ENCODE data around the gene TEX264. TPM values are rescaled to one million over a fixed set of nuclear protein-coding genes. Genes with fewer than 3 reads are reported as not detected.
A peak's percentile ranks its signal among the peaks of the same experiment; 100 is the strongest.

The TEX264 gene
- total RNA-seq, 2 experiments from 2014 or later: 24.9 to 25.9 TPM

GRCh38 chr3:51668756-51669155 lies 2.3 kb upstream of the TEX264 start:
- CTCF ChIA-PET: interaction anchor here (1.0 to 7.5 kb wide), 3 partner anchors 13 to 1052 kb away, joined by 3 to 113 read pairs (median 19); no protein-coding TSS in a partner anchor
- Histone ChIP-seq H3K4me3 (ENCODE audit: low read length) (no peak overlapping the region), H3K27me3 (ENCODE audit: control insufficient read depth in 1 of 2, insufficient read depth in 2 of 2, low read length in 2 of 2) (no peaks in the 10 kb centered on the region), H3K4me1 (ENCODE audit: insufficient read depth, low read length) (peaks cover 44% of the 10 kb centered on the region), H3K27ac (ENCODE audit: low read depth in 1 of 2, low read length in 2 of 2) (no peak overlapping the region), H3K9me3 (ENCODE audit: control insufficient read depth in 1 of 2, insufficient read depth in 1 of 2, low read length in 2 of 2) (no peaks in the 10 kb centered on the region), H3K36me3 (ENCODE audit: insufficient read depth, low read length) (no peaks in the 10 kb centered on the region)
- TF ChIP-seq CTCF (IDR thresholded peaks at IDR 0.05): no peak
- intact Hi-C loops (cut with DNase I, micrococcal nuclease): loop anchor here (1.0 to 5.0 kb wide), 3 partner anchors 14 to 1051 kb away; partner anchors contain the start of gene MAPKAPK3 (in 1 of the 2)
- ATAC-seq (ENCODE audit: poor library complexity) (no peak), DNase-seq (no peak)
- POLR2A ChIA-PET: interaction anchor here (3.4 to 8.2 kb wide), 3 partner anchors 13 to 284 kb away, joined by 16 to 121 read pairs (median 65); partner anchors contain the start of genes DCAF1 and MANF
- Mint-ChIP-seq H3K4me3 (peak overlapping the region; percentile 87), H3K27ac (peak overlapping the region; percentile 97), H3K9me3 (no peaks in the 10 kb centered on the region), H3K4me1 (ENCODE audit: low read depth) (peaks cover 64% of the 10 kb centered on the region), H3K36me3 (ENCODE audit: low read depth) (peaks cover 25% of the 10 kb centered on the region), H3K27me3 (no peaks in the 10 kb centered on the region)

- peak; percentile 18 for ATAC-seq (ENCODE audit: poor library complexity)
- no peaks in the 10 kb centered on the region for H3K9me3 ChIP-seq (ENCODE audit: control insufficient read depth in 1 of 2, insufficient read depth in 1 of 2, low read length in 2 of 2)
- POLR2A ChIA-PET: interaction anchor here (1.5 to 8.2 kb wide), 5 partner anchors 10 to 284 kb away, joined by 5 to 121 read pairs (median 16); partner anchors contain the start of genes DCAF1 and MANF
- H3K4me3 Mint-ChIP-seq: peak overlapping the region; percentile 94
- H3K36me3 ChIP-seq (ENCODE audit: insufficient read depth, low read length): peaks cover 2% of the 10 kb centered on the region
- peak overlapping the region; percentile 97 for H3K27ac Mint-ChIP-seq
- no peaks in the 10 kb centered on the region for H3K9me3 Mint-ChIP-seq
- CTCF ChIA-PET: interaction anchor here (0.7 to 7.5 kb wide), 8 partner anchors 12 to 1053 kb away, joined by 3 to 113 read pairs (median 4); partner anchors contain the start of gene DCAF1
- TF ChIP-seq CTCF (IDR thresholded peaks at IDR 0.05): peak; percentile 83
- H3K27me3 Mint-ChIP-seq: no peaks in the 10 kb centered on the region
- DNase-seq: peak; percentile 65 to 87 (median 76)
- intact Hi-C loops (cut with DNase I, micrococcal nuclease): loop anchor here (1.0 to 5.0 kb wide), 7 partner anchors 13 to 1302 kb away; partner anchors contain the start of genes C3orf18 (in 1 of the 2), DUSP7 (in 1 of the 2), HEMK1 (in 1 of the 2) and MANF (in 1 of the 2)
- H3K4me1 Mint-ChIP-seq (ENCODE audit: low read depth): peaks cover 71% of the 10 kb centered on the region
- peak overlapping the region in 1 of 2 donors; percentile 73 for H3K27ac ChIP-seq (ENCODE audit: low read depth in 1 of 2, low read length in 2 of 2)
- H3K4me3 ChIP-seq (ENCODE audit: low read length): no peak overlapping the region
- peaks cover 26% of the 10 kb centered on the region for H3K36me3 Mint-ChIP-seq (ENCODE audit: low read depth)
- no peaks in the 10 kb centered on the region for H3K27me3 ChIP-seq (ENCODE audit: control insufficient read depth in 1 of 2, insufficient read depth in 2 of 2, low read length in 2 of 2)
- peaks cover 51% of the 10 kb centered on the region for H3K4me1 ChIP-seq (ENCODE audit: insufficient read depth, low read length)
Observed at GRCh38 chr3:51669241-51670052, 1.6 kb upstream of the TEX264 start.

- peak overlapping the region; percentile 98 for H3K4me3 ChIP-seq (ENCODE audit: low read length)
- Mint-ChIP-seq H3K4me1 (ENCODE audit: low read depth) (peaks cover 79% of the 10 kb centered on the region), H3K27ac (peak overlapping the region; percentile 97), H3K27me3 (no peaks in the 10 kb centered on the region), H3K36me3 (ENCODE audit: low read depth) (peaks cover 29% of the 10 kb centered on the region), H3K9me3 (no peaks in the 10 kb centered on the region), H3K4me3 (peak overlapping the region; percentile 94)
- peak; percentile 11 for ATAC-seq (ENCODE audit: poor library complexity)
- H3K27me3 ChIP-seq (ENCODE audit: control insufficient read depth in 1 of 2, insufficient read depth in 2 of 2, low read length in 2 of 2): no peaks in the 10 kb centered on the region
- H3K36me3 ChIP-seq (ENCODE audit: insufficient read depth, low read length): peaks cover 10% of the 10 kb centered on the region
- TF ChIP-seq CTCF (IDR thresholded peaks at IDR 0.05): no peak
- no peaks in the 10 kb centered on the region for H3K9me3 ChIP-seq (ENCODE audit: control insufficient read depth in 1 of 2, insufficient read depth in 1 of 2, low read length in 2 of 2)
- ChIA-PET POLR2A (interaction anchor here (1.5 to 8.2 kb wide), 6 partner anchors 9 to 285 kb away, joined by 5 to 121 read pairs (median 12); partner anchors contain the start of genes DCAF1 and MANF), CTCF (interaction anchor here (0.8 to 7.5 kb wide), 6 partner anchors 11 to 1054 kb away, joined by 3 to 113 read pairs (median 8); partner anchors contain the start of gene DCAF1)
- peak in 7 of 14 experiments; percentile 22 to 83 (median 38) for DNase-seq
- peaks cover 59% of the 10 kb centered on the region for H3K4me1 ChIP-seq (ENCODE audit: insufficient read depth, low read length)
- H3K27ac ChIP-seq (ENCODE audit: low read depth in 1 of 2, low read length in 2 of 2): peak overlapping the region; percentile 73 to 83
- intact Hi-C loops (cut with DNase I, micrococcal nuclease): loop anchor here (5.0 kb wide), 4 partner anchors 283 to 1303 kb away; partner anchors contain the start of genes C3orf18 (in 1 of the 2), DUSP7 (in 1 of the 2), HEMK1 (in 1 of the 2) and MANF (in 1 of the 2)
Observed at GRCh38 chr3:51670053-51670822, 814 bp upstream of the TEX264 start.
